Cardiac septum (tissue), 1 donor: ENCODE measurements around the gene KRTAP17-1. TPM values are rescaled to one million over a fixed set of nuclear protein-coding genes. Genes with fewer than 3 reads are reported as not detected.

Experiments used
- DNase-seq: peaks from one replicate; pipeline ENCODE4 v3.0.0-alpha.2; 2020; ENCODE audit warnings: low spot score
- intact Hi-C: fragments of 100-400 bp; cut with DNase I; formaldehyde crosslinking; loops from one replicate; pipeline ENCODE4 v1.14.0; 2022
- total RNA-seq: library from RNA; stranded (reverse); fragmentation: NEBNext Ultra II Directional; extraction: Animal tissue kit (Norgen Biotek cat#: 25700); gene quantifications from one replicate; pipeline ENCODE4 v1.2.1, GENCODE V29; 2021
- donor health status: DM: no; HTN: no; CAD: no.

The KRTAP17-1 gene
- total RNA-seq, 1 donor from 2014 or later, result not detected

- intact Hi-C loops, result no loop called here
- no peak for DNase-seq
These were observed 50.4 kb downstream of the KRTAP17-1 start, which contains the start of gene KRTAP9-6 for GRCh38 chr17:41265078-41265477. TSS of gene KRTAP9-6 (plus strand) at chr17:41265378. CDS start at chr17:41265378, 0 bp downstream.

Other genes starting within 250 kb of the KRTAP17-1 start
- not detected for gene KRTAP2-4, start 249.8 kb downstream of the KRTAP17-1 start, total RNA-seq
- not detected for gene KRTAP4-7, start 231.6 kb downstream of the KRTAP17-1 start, total RNA-seq
- gene KRTAP4-8, start 217.6 kb downstream of the KRTAP17-1 start, total RNA-seq, result not detected
- not detected for gene KRTAP4-16, start 213.5 kb downstream of the KRTAP17-1 start, total RNA-seq
- not detected for gene KRTAP4-9, start 210.3 kb downstream of the KRTAP17-1 start, total RNA-seq
- gene KRTAP4-11, start 197.3 kb downstream of the KRTAP17-1 start, total RNA-seq, result not detected
- not detected for gene KRTAP4-12, start 191.5 kb downstream of the KRTAP17-1 start, total RNA-seq
- gene KRTAP4-6, start 175.2 kb downstream of the KRTAP17-1 start, total RNA-seq, result not detected
- not detected for gene KRTAP4-5, start 165.9 kb downstream of the KRTAP17-1 start, total RNA-seq
- not detected for gene KRTAP4-4, start 155.0 kb downstream of the KRTAP17-1 start, total RNA-seq
- gene KRTAP4-3, start 147.5 kb downstream of the KRTAP17-1 start, total RNA-seq, result not detected
- not detected for gene KRTAP4-2, start 137.5 kb downstream of the KRTAP17-1 start, total RNA-seq
- gene KRTAP4-1, start 130.8 kb downstream of the KRTAP17-1 start, total RNA-seq, result not detected
- not detected for gene KRTAP9-1, start 125.8 kb downstream of the KRTAP17-1 start, total RNA-seq
- gene KRTAP9-2, start 89.1 kb downstream of the KRTAP17-1 start, total RNA-seq, result not detected
- not detected for gene KRTAP9-3, start 83.3 kb downstream of the KRTAP17-1 start, total RNA-seq
- not detected for gene KRTAP9-8, start 77.7 kb downstream of the KRTAP17-1 start, total RNA-seq
- not detected for gene KRTAP9-4, start 66.0 kb downstream of the KRTAP17-1 start, total RNA-seq
- not detected for gene KRTAP9-9, start 60.3 kb downstream of the KRTAP17-1 start, total RNA-seq
- gene KRTAP9-6, start 50.3 kb downstream of the KRTAP17-1 start, total RNA-seq, result not detected
- gene KRTAP9-7, start 40.0 kb downstream of the KRTAP17-1 start, total RNA-seq, result not detected
- gene KRTAP29-1, start 12.9 kb downstream of the KRTAP17-1 start, total RNA-seq, result not detected
- gene KRTAP16-1, start 6.4 kb downstream of the KRTAP17-1 start, total RNA-seq, result not detected
- gene KRT33A, start 35.1 kb upstream of the KRTAP17-1 start, total RNA-seq, result not detected
- gene KRT33B, start 54.1 kb upstream of the KRTAP17-1 start, total RNA-seq, result not detected
- not detected for gene KRT34, start 66.6 kb upstream of the KRTAP17-1 start, total RNA-seq
- gene KRT31, start 81.9 kb upstream of the KRTAP17-1 start, total RNA-seq, result not detected
- not detected for gene KRT37, start 108.9 kb upstream of the KRTAP17-1 start, total RNA-seq
- gene KRT38, start 125.3 kb upstream of the KRTAP17-1 start, total RNA-seq, result not detected
- gene KRT32, start 151.7 kb upstream of the KRTAP17-1 start, total RNA-seq, result 0.27 TPM
- gene KRT35, start 165.4 kb upstream of the KRTAP17-1 start, total RNA-seq, result not detected
- not detected for gene KRT36, start 174.2 kb upstream of the KRTAP17-1 start, total RNA-seq
- not detected for gene KRT13, start 189.9 kb upstream of the KRTAP17-1 start, total RNA-seq
- not detected for gene KRT15, start 203.2 kb upstream of the KRTAP17-1 start, total RNA-seq
- 1.1 TPM for gene KRT19, start 212.6 kb upstream of the KRTAP17-1 start, total RNA-seq